Measurements from ENCODE around the gene PTK7. TPM values are rescaled to one million over a fixed set of nuclear protein-coding genes. Genes with fewer than 3 reads are reported as not detected.

The PTK7 gene
- total RNA-seq, 2 experiments from 2014 or later = 0.33 to 0.85 TPM

Other genes starting within 250 kb of the PTK7 start
- gene RPL7L1, start 196.7 kb upstream of the PTK7 start, total RNA-seq = 100 to 1,000 TPM in 1 of 2 experiments, 10 to 100 TPM in 1; 73.5 to 105 TPM
- gene PTCRA, start 160.3 kb upstream of the PTK7 start, total RNA-seq = not detected
- 10 to 100 TPM; 44.1 to 56.4 TPM for gene CNPY3, start 146.8 kb upstream of the PTK7 start, total RNA-seq
- gene GNMT, start 115.6 kb upstream of the PTK7 start, total RNA-seq = under 1 TPM; 0.26 to 0.70 TPM
- 10 to 100 TPM; 24.7 to 26.3 TPM for gene PEX6, start 97.1 kb upstream of the PTK7 start, total RNA-seq
- gene PPP2R5D, start 91.7 kb upstream of the PTK7 start, total RNA-seq = 10 to 100 TPM; 53.0 to 58.4 TPM
- gene MEA1, start 62.4 kb upstream of the PTK7 start, total RNA-seq = 10 to 100 TPM; 61.8 to 75.2 TPM
- gene KLHDC3, start 62.1 kb upstream of the PTK7 start, total RNA-seq = 10 to 100 TPM; 62.6 to 75.1 TPM
- gene RRP36, start 54.7 kb upstream of the PTK7 start, total RNA-seq = 10 to 100 TPM; 60.9 to 71.8 TPM
- gene CUL7, start 22.5 kb upstream of the PTK7 start, total RNA-seq = 10 to 100 TPM; 10.4 to 12.0 TPM
- 10 to 100 TPM; 64.2 to 71.0 TPM for gene MRPL2, start 16.9 kb upstream of the PTK7 start, total RNA-seq
- gene KLC4, start 16.7 kb upstream of the PTK7 start, total RNA-seq = 10 to 100 TPM; 15.1 to 16.4 TPM
- 10 to 100 TPM; 45.0 to 53.2 TPM for gene SRF, start 95.0 kb downstream of the PTK7 start, total RNA-seq
- 10 to 100 TPM; 49.9 to 71.3 TPM for gene CUL9, start 105.9 kb downstream of the PTK7 start, total RNA-seq
- gene DNPH1, start 153.2 kb downstream of the PTK7 start, total RNA-seq = 10 to 100 TPM; 54.0 to 60.0 TPM
- gene TTBK1, start 167.2 kb downstream of the PTK7 start, total RNA-seq = under 1 TPM; 0.20 to 0.80 TPM
- gene SLC22A7, start 221.9 kb downstream of the PTK7 start, total RNA-seq = not detected
- under 1 TPM; 0.50 to 0.66 TPM for gene CRIP3, start 232.5 kb downstream of the PTK7 start, total RNA-seq